T-helper 17 cell (primary cell): ENCODE results near the gene SHMT1. TPM values are rescaled to one million over a fixed set of nuclear protein-coding genes. Genes with fewer than 3 reads are reported as not detected.
"Not testable (repeated sequence)": the region's sequence is repeated elsewhere in the genome, so short reads cannot be mapped to it uniquely, and the experiment has no call there.

Experiments used
- ATAC-seq: fragments of 150-1000 bp; cut with Tn5 transposase; 2 replicates; pipeline ENCODE4 v1.10.0; 2021; ENCODE audit warnings: mild to moderate bottlenecking, moderate library complexity
- DNase-seq, 3 donors: peaks; one replicate each; pipeline versions ENCODE4 v3.0.0 to v3.0.0-alpha.2; 2020 to 2021
- H3K9me3 ChIP-seq: one replicate; pipeline ENCODE4 v1.7.0; 2013; ENCODE audit warnings: low read length, mild to moderate bottlenecking; ENCODE audit not compliant: control insufficient read depth, poor library complexity, severe bottlenecking
- H3K27ac Mint-ChIP-seq: one replicate; pipeline ENCODE4 v1.8.0; 2022; ENCODE audit warnings: mild to moderate bottlenecking, moderate library complexity, mixed read lengths
- H3K27me3 Mint-ChIP-seq: one replicate; pipeline ENCODE4 v1.8.0; 2022; ENCODE audit warnings: mixed read lengths
- H3K36me3 Mint-ChIP-seq: one replicate; pipeline ENCODE4 v1.8.0; 2022; ENCODE audit warnings: low read depth, mixed read lengths
- H3K4me1 Mint-ChIP-seq: one replicate; pipeline ENCODE4 v1.8.0; 2022; ENCODE audit warnings: mild to moderate bottlenecking, mixed read lengths
- H3K4me3 Mint-ChIP-seq: one replicate; pipeline ENCODE4 v1.8.0; 2022; ENCODE audit warnings: mild to moderate bottlenecking, moderate library complexity, mixed read lengths
- total RNA-seq, 4 donors: library from RNA in 2 of 4; stranded (reverse) in 2 of 4; gene quantifications; one replicate each; pipeline ENCODE4 v1.2.3 and lab custom pipeline; 2022 to 2026

SHMT1 gene
- total RNA-seq, 2 donors from 2014 or later: 9.8 to 14.0 TPM

DNA sequence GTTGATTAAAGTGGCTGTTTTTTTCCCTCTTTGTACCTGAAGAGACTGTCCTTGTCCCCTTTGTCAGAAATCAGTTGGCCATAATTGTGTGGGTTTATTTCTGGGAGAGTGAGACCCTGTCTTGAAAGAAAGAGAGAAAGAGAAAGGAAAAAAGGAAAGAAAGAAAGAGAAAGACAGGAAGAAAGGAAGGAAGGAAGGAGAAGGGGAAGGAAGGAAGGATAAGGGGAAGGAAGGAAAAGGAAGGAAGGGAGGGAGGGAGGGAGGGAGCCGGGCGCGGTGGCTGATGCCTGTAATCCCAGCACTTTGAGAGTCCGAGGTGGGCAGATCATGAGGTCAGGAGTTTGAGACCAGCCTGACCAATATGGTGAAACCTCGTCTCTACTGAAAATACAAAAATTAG lies 7.4 kb upstream of the SHMT1 start:
- H3K27ac Mint-ChIP-seq: no peak overlapping the region
- peaks cover 20% of the 10 kb centered on the region for H3K27me3 Mint-ChIP-seq
- peaks cover 9% of the 10 kb centered on the region for H3K4me1 Mint-ChIP-seq
- no peak overlapping the region for H3K4me3 Mint-ChIP-seq
- H3K9me3 ChIP-seq: no peaks in the 10 kb centered on the region
- ATAC-seq: no peak
- no peak for DNase-seq
- peaks cover 5% of the 10 kb centered on the region for H3K36me3 Mint-ChIP-seq

DNA sequence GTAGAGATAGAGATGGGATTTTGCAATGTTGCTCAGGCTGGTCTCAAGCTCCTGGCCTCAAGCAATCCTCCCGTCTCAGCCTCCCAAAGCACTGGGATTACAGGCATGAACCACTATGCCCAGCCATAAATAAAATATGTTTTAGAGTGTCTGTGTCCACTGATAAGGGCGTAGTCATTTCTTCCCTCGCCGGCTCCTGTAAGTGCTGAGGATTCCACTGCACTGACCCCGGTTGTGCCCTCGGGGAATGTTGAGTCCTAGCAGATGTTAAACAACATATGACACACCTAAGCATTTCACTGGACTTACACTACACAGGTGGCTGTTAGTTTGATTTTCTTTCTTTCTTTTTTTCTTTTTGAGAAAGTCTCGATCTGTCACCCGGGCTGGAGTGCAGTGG lies 5.6 kb upstream of the SHMT1 start:
- DNase-seq: no peak
- no peaks in the 10 kb centered on the region for H3K9me3 ChIP-seq
- Mint-ChIP-seq H3K4me1 (peaks cover 9% of the 10 kb centered on the region), H3K27ac (no peak overlapping the region), H3K36me3 (peaks cover 5% of the 10 kb centered on the region), H3K27me3 (peaks cover 20% of the 10 kb centered on the region), H3K4me3 (no peak overlapping the region)
- no peak for ATAC-seq

DNA sequence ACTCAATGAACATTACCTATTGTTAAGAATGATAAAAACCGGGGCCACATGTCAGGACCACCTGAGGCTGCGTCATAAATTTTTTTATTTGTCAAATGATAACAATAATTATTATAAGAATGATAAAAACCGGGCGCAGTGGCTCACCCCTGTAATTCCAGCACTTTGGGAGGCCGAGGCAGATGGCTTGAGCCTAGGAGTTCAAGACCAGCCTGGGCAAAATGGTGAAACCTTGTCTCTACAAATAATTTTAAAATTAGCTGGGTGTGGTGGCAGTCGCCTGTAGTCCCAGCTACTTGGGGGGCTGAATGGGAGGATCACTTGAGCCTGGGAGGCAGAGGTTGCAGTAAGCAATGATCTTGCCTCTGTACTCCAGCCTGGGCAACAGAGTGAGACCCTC lies 816 bp upstream of the SHMT1 start:
- H3K27me3 Mint-ChIP-seq: no peaks in the 10 kb centered on the region
- peaks cover 3% of the 10 kb centered on the region for H3K36me3 Mint-ChIP-seq
- H3K27ac Mint-ChIP-seq: no peak overlapping the region
- H3K4me3 Mint-ChIP-seq: no peak overlapping the region
- DNase-seq (no peak), ATAC-seq (no peak)
- H3K9me3 ChIP-seq: no peaks in the 10 kb centered on the region
- H3K4me1 Mint-ChIP-seq: peaks cover 13% of the 10 kb centered on the region

DNA sequence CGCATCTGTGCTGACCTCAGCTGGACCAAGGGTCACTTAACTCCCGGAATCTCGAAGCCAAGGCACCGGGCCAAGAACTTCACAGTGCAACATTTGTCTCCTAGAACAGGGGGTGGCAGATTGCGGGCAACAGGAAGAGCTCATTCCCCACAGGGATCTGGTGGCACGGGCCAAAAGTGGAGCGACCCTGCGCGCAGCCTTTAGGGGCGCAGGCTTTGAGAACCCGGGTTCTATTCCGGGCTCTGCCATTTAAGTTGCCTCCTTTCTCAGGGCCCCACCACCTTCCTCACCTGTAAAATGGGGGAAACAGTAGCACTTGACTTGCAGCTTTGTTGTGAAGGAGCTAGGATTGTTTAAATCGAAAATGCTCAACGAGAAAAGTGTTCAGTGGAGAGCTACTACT lies 651 bp downstream of the SHMT1 start:
- DNase-seq (no peak), ATAC-seq (no peak)
- Mint-ChIP-seq H3K27me3 (no peaks in the 10 kb centered on the region), H3K4me1 (peaks cover 13% of the 10 kb centered on the region), H3K4me3 (peak overlapping the region; percentile 95), H3K36me3 (no peaks in the 10 kb centered on the region), H3K27ac (peak overlapping the region; percentile 45)
- H3K9me3 ChIP-seq: no peaks in the 10 kb centered on the region

DNA sequence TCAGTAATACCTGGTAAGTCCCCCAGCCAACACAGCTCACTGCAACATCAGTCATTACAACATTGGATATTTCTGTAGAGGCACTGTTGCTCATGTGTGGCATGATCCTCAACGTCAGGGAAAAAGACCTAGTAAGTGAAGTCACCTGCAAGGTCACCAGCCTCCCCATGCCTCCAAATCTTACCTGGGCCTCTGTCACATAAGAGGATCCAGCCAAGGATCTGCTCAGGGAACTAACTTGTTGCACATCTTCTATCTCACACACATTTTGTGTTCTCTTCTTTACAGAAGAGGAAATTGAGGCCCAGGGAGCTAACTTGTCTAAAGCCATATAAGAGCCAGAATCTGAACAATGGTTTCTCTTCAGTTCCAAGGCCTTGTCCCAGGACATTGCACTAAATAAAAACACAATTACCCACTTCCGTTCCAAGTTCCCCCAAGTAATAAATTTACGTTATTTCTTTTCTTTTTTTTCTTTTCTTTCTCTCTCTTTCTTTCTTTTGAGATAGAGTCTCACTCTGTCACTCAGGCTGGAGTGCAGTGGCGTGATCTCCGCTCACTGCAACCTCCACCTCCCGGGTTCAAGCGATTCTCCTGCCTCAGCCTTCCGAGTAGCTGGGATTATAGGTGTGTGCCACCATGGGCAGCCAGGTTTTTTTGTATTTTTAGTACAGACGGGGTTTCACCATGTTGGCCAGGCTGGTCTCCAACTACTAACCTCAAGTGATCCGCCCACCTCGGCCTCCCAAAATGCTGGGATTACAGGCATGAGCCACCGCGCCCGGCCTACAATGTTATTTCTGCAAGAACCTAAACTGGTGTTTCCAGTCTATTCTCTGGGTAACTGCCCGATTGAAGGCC lies 1.3 kb downstream of the SHMT1 start:
- no peak for DNase-seq
- H3K27ac Mint-ChIP-seq: peak overlapping the region; percentile 45
- no peaks in the 10 kb centered on the region for H3K36me3 Mint-ChIP-seq
- no peaks in the 10 kb centered on the region for H3K27me3 Mint-ChIP-seq
- H3K4me3 Mint-ChIP-seq: peak overlapping the region; percentile 95
- H3K9me3 ChIP-seq: no peaks in the 10 kb centered on the region
- peaks cover 13% of the 10 kb centered on the region for H3K4me1 Mint-ChIP-seq
- no peak for ATAC-seq

DNA sequence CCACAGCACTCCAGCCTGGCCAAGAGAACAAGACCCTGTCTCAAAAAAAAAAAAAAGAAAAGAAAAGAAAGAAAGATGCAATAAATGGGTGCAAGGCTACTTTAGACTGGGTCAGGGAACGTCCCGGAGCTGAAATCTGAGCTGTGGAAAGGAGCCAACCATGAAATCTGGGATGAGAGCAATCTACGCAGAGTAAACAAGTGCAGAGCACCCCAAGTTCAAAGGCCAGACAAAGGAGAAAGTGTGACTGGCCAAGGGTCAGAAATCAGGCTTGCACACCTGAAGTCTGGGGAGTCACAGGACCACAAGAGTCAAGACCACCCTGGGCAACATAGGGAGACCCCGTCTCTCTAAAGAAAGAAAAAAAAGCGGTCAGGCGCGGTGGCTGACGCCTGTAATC lies 2.8 kb downstream of the SHMT1 start:
- H3K27me3 Mint-ChIP-seq: no peaks in the 10 kb centered on the region
- no peaks in the 10 kb centered on the region for H3K36me3 Mint-ChIP-seq
- H3K4me1 Mint-ChIP-seq: peaks cover 13% of the 10 kb centered on the region
- no peak overlapping the region for H3K4me3 Mint-ChIP-seq
- no peaks in the 10 kb centered on the region for H3K9me3 ChIP-seq
- H3K27ac Mint-ChIP-seq: no peak overlapping the region
- DNase-seq (no peak), ATAC-seq (no peak)

DNA sequence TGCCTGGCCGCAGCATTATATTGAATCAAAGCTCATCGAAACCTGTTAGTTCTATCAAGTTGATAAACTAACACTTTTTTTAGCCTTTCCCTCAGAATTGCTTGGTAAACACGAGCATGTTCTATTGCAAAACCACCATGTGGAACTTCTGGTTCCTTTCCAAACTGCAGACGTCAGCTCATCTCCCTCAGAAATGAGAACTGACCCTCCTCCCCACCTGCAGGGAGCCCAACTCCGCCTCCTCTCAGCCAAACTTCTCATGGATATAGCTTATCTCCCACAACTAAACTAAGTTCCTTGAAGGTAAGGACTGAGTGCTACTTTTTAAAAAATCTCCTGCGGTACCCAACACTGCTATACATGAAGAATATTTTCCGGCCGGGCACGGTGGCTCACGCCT lies 6.7 kb downstream of the SHMT1 start:
- DNase-seq: no peak
- no peak overlapping the region for H3K4me3 Mint-ChIP-seq
- H3K27me3 Mint-ChIP-seq: no peaks in the 10 kb centered on the region
- H3K9me3 ChIP-seq: no peaks in the 10 kb centered on the region
- no peak for ATAC-seq
- no peaks in the 10 kb centered on the region for H3K36me3 Mint-ChIP-seq
- H3K4me1 Mint-ChIP-seq: no peaks in the 10 kb centered on the region
- H3K27ac Mint-ChIP-seq: no peak overlapping the region

DNA sequence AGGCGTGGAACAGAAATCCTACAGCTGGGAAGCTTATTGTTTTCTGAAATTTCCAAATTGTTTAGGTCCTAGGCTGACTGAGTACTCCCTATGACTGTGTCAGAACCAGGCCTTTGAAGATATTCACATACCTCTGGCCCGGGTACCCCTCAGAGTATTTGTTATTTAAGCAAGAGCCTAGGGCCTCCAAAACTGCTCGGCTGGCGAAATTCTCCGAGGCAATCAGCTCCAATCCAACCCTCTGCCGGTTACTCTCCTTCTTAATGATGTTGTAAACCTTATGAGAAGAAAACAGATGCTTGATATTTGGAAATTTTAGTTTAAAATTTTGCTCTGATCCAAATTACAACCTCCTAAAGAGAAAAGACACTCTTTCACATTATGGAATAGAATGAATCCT lies 9.8 kb downstream of the SHMT1 start:
- DNase-seq: no peak
- H3K9me3 ChIP-seq: no peaks in the 10 kb centered on the region
- Mint-ChIP-seq H3K4me3 (no peak overlapping the region), H3K27ac (no peak overlapping the region), H3K4me1 (no peaks in the 10 kb centered on the region), H3K27me3 (no peaks in the 10 kb centered on the region), H3K36me3 (no peaks in the 10 kb centered on the region)
- no peak for ATAC-seq

DNA sequence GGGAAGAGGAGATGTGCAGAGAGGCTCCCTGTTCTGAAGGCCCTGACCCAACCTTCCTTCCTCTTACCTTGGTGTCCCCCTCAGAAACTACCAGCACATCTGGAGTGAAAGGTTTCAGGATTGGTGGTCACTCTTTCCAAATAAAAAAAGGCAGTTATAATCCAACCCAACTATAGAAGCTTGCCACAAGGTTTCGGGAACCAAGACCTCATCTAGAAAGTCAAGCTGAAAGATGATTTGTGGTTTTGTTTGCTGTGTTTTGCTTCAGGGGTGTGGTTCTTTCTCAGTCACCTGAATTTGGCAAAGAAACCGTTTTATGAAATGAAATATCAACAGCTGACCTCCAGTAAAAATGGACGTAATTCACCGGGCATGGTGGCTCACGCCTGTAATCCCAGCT lies 19.3 kb downstream of the SHMT1 start:
- H3K9me3 ChIP-seq: no peaks in the 10 kb centered on the region
- H3K4me1 Mint-ChIP-seq: peaks cover 2% of the 10 kb centered on the region
- H3K36me3 Mint-ChIP-seq: peaks cover 3% of the 10 kb centered on the region
- H3K27ac Mint-ChIP-seq: peak overlapping the region; percentile 6
- DNase-seq (no peak), ATAC-seq (no peak)
- H3K4me3 Mint-ChIP-seq: no peak overlapping the region
- no peaks in the 10 kb centered on the region for H3K27me3 Mint-ChIP-seq

DNA sequence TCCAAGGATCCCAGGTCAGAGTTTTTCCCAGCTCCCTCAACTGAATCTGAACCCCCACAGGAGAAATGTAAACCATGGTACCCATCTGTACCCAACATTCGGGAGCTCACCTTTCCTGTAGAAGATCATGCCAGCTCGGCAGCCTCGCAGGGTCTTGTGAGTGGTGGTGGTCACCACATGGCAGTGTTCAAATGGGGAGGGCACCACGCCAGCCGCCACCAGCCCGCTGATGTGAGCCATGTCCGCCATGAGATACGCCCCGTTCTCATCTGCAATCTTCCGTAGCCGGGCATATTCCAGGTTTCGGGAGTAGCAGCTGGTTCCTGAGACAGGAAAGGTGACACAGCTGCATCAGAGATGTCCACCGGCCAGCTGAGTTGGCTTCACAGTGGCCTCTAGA lies 23.4 kb downstream of the SHMT1 start:
- Mint-ChIP-seq H3K36me3 (peaks cover 5% of the 10 kb centered on the region), H3K27ac (no peak overlapping the region), H3K4me3 (no peak overlapping the region), H3K4me1 (peaks cover 2% of the 10 kb centered on the region), H3K27me3 (no peaks in the 10 kb centered on the region)
- ATAC-seq (no peak), DNase-seq (no peak)
- H3K9me3 ChIP-seq: no peaks in the 10 kb centered on the region

DNA sequence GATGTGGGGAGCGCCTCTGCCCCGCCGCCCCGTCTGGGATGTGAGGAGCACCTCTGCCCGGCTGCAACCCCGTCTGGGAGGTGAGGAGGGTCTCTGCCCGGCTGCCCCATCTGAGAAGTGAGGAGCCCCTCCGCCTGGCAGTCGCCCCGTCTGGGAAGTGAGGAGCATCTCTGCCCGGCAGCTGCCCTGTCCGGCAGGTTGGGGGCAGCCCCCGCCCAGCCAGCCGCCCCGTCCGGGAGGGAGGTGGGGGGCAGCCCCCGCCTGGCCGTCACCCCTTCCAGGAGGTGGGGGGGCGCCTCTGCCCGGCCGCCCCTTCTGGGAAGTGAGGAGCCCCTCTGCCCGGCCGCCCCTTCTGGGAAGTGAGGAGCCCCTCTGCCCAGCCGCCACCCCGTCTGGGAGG lies 25.2 kb downstream of the SHMT1 start:
- not testable (repeated sequence) for ATAC-seq, H3K27me3 Mint-ChIP-seq, H3K9me3 ChIP-seq, H3K4me3 Mint-ChIP-seq, H3K4me1 Mint-ChIP-seq, H3K27ac Mint-ChIP-seq, H3K36me3 Mint-ChIP-seq, DNase-seq

DNA sequence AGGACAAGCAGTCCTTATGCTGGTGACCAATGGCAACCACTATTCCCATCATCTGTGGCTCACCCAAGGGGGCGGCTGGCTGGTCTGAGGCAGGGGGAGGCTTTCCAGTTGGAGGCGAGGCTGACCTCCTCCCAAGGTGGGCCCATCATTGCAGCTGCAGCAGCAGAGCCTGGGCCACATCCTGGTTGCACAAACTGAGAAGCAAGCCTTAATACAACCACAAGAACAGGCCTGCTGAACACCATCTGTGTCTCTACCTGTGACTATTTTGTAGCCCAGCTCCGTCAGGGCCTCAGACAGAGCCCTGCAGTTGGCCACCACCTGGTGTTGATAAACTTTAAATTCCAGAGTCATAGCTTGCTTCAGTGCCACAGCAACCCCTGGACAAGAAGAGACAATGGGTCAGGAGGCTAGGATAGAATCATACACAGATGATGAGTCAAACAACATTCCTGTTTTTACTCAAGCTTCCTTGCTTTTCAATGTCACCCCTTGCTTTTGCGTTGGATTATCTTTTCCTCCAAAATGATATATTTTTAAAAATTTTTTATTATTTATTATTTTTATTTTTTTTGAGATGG lies 30.4 kb downstream of the SHMT1 start:
- peak overlapping the region; percentile 88 for H3K27ac Mint-ChIP-seq
- no peaks in the 10 kb centered on the region for H3K9me3 ChIP-seq
- no peaks in the 10 kb centered on the region for H3K27me3 Mint-ChIP-seq
- H3K4me3 Mint-ChIP-seq: no peak overlapping the region
- ATAC-seq: no peak
- no peak for DNase-seq
- no peaks in the 10 kb centered on the region for H3K36me3 Mint-ChIP-seq
- peaks cover 10% of the 10 kb centered on the region for H3K4me1 Mint-ChIP-seq

DNA sequence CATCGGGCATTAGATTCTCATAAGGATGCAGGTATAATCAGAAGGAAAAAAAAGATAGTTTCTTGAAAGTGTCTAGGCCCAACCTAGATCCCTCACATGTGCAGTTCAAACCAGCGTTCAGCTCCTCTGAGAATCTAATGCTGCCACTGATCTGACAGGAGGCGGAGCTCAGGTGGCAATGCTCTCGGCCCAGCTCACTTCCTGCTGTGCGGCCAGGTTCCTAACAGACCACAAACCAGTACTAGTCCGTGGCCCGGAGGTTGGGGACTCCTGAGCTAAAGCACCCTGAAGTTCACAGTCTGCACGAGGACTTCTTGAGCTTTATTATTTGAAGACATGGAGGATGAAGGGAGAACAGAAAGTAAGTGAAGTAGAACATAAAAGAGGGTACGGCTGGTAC lies 31.5 kb downstream of the SHMT1 start:
- Mint-ChIP-seq H3K36me3 (no peaks in the 10 kb centered on the region), H3K27me3 (no peaks in the 10 kb centered on the region), H3K4me1 (peaks cover 10% of the 10 kb centered on the region), H3K27ac (peak overlapping the region; percentile 88), H3K4me3 (peak overlapping the region; percentile 73)
- DNase-seq: no peak
- peak; percentile 75 for ATAC-seq
- no peaks in the 10 kb centered on the region for H3K9me3 ChIP-seq

DNA sequence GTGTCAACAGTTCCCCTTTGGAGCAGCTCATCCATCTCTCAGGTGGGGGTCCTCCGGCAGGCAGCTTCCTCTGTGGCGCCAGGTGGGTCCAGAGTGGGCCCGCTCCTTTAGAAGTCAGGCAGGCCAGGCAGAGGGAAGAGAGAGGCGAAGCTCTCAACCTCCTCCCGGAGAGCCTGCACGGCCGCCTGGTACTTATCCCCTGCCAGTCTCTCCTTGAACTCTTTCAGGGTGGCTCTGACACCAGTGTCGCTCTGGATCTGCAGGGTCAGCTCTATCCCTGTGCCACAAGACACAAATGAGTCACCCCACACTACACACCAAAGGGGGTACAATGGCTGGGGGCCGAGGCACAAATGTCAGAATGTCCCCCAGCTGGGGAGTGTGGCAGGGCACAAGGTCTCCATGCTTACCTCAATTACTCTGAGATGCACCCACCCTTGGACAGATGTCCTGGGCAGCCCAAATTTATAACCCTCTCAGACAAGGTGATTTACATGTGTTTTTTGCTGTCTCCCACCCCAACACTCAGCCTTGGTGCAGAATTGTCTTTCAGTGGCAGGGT lies 34.6 kb downstream of the SHMT1 start:
- Mint-ChIP-seq H3K4me1 (peaks cover 17% of the 10 kb centered on the region), H3K36me3 (no peaks in the 10 kb centered on the region), H3K27me3 (no peaks in the 10 kb centered on the region), H3K4me3 (no peak overlapping the region), H3K27ac (no peak overlapping the region)
- ATAC-seq: no peak
- H3K9me3 ChIP-seq: no peaks in the 10 kb centered on the region
- DNase-seq: no peak
